NCI-H774 (cell line): ENCODE measurements around the gene PDGFC.
"Not testable (repeated sequence)": the region's sequence is repeated elsewhere in the genome, so short reads cannot be mapped to it uniquely, and the experiment has no call there.

Source experiments
- DNase-seq: peaks from one replicate; lab custom pipeline; 2025; lab: John Stamatoyannopoulos, UW

PDGFC gene

DNA sequence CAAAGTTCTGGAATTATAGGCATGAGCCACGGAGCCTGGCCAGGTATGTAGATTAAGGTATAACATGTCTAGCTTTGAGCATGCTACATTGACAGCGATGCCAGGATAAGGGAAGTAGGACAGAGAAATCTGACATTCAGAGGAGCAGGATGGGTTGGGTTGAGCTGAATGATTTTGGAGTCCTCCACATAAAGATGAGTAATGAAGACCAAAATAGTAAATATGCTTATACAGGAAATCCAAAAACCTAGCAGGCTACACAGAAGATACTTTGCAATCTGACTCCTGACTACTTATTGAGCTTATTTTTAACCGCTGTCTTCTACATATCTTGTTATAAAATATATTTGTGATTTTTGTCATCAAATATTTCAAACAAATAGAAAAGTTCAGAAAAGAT, 69.7 kb downstream of the PDGFC start:
- DNase-seq: no peak

DNA sequence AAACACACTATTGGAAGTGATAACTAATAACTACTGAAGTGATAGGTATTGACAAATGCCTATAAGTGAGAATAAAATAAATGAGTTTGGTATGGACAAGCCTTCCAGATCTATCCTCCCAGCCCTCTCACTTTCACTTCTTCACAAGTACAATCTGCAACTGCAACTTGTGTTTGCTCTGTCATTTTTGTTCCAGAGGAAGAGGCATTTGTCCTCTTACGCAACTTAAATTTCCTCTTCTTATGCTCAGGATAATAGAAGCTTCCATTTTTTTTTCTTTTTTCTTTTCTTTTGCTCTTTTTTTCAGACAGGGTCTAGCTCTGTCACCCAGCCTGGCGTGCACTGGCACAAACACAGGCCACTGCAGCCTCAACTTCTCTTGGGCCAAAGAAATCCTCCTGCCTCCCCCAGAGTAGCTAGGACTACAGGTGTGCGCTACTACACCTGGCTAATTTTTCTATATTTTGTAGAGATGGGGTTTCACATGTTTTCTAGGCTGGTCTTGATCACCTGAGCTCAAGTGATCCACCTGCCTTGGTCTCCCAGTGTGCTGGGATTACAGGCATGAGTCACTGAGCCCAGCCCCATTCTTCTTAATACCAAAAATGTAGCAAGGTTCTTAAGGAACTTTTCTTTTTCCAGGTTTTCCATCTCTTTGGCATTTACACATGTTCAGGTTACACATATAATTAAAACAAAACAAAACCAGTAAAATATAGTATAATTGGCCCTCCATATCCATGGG, 73.1 kb downstream of the PDGFC start:
- DNase-seq: no peak

DNA sequence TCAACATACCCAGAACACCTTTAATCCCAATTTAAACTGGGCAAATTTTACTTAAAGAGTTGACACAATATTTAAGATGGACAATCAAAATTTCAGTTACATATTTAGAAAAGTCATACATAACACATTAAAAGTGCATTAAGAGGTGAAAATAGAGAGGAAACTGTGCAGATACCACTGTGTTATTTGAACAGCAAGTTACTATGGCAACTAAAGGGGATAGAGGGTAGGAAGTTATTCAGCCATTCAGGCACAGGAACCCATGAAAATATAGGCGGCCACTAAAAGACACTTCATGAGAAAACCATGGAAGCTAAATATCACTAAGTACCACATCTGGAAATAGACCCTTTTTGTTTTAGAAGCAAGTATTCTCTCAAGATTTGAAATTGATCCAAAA, 75.1 kb downstream of the PDGFC start:
- no peak for DNase-seq

DNA sequence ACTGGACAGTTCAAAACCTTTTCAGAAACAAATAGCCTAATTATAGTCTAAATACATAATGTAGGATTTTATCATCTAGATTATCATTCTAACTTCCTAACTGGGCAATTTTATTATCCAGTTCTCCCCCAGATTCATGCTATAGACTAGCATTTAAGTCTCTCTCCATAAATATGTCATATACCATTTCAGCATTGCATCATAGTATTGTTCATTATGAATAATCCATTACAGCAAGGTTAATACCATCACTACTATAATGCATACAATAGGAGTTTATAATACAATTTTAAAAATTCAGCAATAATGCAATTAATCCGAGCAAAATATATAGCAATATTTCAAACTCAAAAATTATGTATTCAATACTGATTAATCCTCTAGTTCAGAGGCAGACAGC, 77.4 kb downstream of the PDGFC start:
- no peak for DNase-seq

DNA sequence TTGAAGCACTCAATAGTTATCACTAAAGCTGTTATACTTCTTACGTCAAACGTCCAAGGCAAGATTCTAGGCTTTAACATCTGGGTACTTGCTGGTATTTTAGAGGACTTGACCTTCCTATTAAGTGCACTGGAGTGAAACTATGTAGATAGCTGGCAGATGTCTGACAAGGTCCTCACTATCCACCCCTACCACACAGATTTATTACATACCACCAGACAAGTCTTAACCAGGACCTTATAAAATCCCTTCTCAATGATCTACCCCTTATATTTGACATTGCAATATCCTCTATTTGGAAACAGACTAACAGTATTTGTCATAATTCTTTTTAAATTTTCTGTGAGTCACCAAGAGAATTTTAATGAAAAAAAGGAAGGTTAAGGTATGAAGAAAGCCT, 78.8 kb downstream of the PDGFC start:
- no peak for DNase-seq

DNA sequence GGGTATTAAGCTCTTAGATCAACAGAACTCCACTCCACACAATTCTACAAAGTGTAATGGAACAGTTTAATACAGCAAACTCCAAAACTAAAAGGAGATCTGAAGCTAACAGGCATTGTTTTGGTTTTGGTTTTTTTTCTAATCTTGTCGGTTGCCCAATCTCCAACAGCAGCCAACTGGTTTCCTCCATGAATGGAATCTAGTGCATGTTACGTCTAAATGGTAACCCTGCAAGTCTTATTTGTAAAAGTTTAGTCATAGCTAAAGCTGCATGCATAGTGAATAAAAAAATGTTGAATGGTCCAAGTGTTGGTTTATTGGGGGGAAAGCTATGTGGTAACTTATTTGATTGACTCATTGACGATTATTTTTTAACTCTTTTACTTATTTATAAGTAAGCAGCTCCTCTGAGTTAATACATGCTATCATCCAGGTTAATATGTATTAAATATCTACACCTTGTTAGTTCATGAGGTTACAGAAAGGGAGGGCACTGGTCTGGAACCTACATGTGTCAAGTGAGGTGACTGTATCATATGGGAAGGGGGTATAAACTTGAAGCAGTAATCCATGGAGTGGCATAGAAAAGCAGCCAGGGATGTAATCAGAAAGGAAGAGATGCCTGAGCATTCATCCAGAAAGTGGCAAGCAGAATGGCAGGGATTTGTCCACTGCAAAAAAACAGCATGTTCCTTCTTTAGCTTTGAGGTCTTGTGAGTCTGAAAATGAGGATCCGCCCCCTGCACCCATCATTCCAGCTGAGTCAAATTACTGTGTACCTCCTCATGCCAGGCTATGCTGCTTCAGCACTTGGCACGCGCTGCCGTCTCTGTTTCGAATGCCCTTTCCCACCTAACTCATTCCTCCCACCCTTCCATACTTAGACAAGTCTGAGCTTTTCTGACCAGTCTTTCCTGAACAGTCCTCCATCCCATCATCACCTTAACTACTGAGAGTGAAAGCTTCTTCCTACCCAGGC, 81.7 kb downstream of the PDGFC start:
- no peak for DNase-seq

DNA sequence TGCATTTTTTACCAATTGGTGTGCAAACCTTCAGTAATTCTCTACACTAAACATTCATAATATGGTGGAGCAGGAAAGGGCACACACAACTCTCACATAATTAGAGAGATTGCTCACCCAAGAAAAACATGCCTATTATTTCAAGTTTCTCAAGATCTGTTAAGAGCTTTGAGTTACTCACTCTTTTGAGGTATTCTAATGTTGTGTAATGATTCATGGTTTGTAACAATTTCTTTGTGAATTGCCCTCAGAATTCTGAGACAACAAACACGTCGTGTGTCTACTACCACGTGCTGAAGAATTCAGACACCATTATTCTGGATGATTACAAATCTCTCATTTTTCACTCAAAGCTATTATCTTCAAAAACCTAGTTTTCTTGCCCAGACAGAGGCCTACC, 82.8 kb downstream of the PDGFC start:
- DNase-seq: no peak

DNA sequence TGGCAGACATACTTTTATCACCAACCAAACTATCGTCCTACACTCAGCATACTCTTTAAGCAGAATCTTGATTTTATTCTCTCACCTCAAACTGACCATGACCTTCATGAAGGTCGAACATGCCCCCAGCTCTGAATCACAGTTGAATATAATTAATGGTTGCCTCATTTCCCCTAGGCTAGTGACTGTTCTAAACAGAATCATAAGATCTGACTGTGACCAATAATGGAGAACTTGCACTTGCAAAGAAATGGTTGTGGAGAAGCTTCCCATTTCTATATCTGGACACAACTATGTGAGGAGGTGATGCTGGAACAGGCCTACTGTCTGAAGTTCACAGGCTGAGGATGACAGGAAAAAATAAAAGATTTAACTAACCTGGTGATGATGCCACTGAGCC, 85.1 kb downstream of the PDGFC start:
- no peak for DNase-seq

DNA sequence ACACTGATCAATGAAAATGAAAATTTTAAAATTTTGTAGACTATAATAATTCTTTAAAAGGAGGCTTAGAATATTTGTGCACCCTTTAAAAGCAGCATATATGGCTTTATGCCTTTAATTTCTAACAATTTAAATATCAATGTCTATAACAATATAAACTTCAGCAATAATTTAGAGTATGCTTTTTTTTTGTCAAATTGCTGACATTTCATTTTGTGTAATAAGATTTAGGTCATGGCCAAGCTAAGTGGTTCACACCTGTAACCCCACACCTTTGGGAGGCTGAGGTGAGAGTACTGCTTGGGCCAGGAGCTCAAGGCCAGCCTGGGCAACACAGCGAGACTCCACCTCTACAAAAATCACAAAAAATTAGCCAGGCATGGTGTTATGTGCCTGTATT, 86.2 kb downstream of the PDGFC start:
- DNase-seq: no peak

DNA sequence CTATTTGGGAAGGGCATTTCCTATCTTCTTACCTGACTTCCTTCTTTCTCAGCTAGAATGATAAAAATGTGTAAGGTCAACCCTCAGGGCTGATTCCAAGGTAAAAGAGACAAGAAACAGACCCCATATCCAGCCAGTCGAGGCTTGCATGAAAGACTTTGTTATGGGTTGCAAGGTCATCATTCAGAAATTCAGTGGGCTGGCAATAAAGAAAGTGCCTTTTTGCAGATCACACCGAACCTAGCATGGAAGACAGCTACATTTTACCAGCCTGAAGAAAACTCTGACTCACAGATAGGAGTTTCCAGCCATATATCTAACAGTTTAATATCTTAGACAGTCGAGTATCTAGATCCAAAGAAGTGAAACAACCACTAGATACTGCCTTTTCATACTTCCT, 87.4 kb downstream of the PDGFC start:
- no peak for DNase-seq

DNA sequence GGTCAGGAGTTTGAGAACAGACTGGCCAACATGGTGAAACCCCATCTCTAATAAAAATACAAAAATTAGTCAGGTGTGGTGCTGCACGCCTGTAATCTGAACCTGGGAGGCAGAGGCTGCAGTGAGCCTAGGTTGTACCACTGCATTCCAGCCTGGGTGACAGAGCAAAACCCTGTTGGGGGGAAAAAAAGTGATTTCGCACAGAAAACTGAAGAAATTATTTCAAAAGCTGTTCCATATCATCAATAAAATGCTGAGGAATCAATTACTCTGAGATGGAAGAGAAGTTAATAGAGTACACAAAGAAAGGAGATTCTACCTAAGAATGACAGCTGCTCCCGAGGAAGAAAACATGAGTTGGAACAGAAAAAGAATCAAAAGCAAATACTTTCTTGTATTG, 95.9 kb downstream of the PDGFC start:
- no peak for DNase-seq

DNA sequence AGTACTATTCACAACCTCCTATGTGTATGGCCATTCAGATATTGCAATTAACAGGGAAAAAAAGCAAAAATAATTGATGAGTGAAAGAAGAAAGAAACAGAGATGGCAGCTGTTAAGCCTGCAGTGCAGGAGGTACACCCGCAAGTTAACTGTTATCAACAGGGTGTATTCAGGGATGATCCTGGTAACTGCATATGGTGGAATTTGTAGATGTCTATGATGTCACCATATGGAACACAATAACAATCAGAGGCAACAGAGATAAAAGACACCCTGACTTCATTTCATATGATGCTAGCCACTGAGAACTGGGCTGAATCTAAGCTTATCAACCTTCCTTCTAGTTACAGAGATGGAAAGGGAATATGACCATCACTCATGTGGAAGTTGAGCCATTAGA, 96.5 kb downstream of the PDGFC start:
- DNase-seq: no peak

DNA sequence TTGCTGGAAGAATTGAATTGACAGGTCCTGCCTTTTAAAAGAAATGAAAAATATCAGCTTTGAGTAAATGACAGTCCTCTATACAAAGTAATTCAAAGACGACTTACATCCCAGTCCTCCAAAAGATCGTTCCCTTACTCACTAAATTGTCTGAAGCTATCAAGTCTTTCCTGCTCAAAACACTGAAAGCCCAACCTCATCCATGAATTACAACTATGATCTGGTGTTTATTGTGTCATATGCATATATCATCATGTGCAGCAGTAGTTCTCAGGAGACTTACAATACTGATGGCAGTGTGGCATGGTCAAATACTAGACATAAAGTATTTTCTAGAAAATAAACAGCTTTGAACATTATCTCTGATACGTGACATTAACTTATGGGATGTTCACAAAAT, 97.8 kb downstream of the PDGFC start:
- no peak for DNase-seq

DNA sequence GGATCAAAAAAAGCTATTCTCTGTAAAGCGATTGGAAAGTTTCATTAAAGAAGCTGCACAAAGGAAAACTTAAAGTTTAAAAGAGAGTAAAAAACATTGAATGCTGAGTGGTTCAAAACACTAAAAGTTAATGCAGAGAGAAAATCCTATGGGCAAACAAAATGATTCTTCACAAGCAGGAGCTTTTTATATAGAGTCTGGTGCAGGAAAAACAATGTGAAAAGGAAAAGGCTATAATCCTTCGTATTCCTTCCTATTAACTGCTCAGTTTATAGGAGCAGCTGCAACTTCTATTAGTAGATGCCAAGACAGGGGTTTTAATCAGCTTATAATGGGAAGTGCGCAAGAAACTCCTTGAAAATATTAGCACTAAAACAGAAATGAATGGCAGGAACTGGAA, 100.7 kb downstream of the PDGFC start:
- DNase-seq: no peak

DNA sequence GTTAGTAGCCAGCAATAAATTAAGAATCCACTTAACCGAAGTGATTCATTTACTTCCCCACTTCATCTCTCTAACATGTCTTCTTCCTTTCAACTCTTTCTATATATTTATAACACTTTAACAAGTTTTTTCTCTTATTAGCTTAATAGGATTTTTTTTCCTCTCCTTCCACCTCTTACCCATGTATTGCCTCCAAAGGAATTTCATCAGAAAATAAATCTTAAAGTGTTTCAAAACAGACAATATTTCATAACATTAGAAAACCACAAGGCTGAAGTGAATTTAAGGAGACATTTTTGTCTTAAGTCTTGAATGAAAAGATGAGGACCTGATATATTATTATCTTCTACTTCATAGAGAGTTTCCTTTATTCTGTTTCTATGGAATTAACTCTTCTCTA, 101.5 kb downstream of the PDGFC start:
- no peak for DNase-seq

DNA sequence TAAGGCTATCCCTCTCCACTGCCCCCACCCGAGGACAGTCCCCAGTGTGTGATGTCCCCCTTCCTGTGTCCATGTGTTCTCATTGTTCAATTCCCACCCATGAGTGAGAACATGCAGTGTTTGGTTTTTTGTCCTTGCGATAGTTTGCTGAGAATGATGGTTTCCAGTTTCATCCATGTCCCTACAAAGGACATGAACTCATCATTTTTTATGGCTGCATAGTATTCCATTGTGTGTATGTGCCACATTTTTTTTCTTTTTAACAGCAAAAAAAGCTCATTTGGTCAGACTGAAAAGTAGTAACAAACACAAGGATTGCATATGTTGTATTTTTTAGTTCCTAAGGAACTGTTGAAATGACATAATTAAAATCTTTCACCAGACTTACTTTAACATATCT, 105.5 kb downstream of the PDGFC start:
- DNase-seq: not testable (repeated sequence)

DNA sequence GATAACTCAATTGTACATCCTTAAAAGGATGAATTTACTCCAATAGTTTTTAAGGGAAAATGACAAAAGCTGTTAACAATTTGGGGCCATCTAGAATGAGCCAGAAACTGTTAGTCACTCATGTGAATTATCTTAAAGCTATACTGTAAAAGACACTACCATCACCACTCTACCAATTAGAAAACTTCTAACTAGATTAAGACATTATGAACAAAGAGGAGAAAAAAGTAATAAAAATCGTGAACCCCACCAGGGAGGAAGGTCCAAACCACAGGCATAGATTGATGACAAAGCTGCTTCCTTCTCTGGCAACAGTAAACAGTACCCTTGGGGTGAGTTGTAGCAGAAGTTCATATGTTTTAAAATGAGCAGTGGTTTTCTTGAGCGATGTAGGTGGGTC, 106.1 kb downstream of the PDGFC start:
- DNase-seq: no peak

DNA sequence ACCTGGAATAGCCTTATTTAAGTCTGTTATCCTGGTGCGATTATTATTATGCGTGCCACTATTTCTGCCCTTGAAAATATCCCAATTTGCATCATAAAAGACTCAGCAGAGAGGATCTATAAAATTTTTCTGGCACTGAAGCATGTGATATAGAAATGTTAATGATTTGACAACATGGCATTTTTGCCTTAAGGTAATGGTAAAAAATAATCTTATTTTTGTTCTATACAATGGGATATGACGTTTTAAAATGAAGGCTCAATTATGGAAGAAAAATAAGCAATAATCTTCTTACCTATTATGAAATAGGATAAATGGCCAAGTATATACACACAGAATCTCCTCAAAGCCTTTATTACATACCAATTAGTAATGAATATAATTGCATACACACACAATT, 113.5 kb downstream of the PDGFC start:
- DNase-seq: no peak

DNA sequence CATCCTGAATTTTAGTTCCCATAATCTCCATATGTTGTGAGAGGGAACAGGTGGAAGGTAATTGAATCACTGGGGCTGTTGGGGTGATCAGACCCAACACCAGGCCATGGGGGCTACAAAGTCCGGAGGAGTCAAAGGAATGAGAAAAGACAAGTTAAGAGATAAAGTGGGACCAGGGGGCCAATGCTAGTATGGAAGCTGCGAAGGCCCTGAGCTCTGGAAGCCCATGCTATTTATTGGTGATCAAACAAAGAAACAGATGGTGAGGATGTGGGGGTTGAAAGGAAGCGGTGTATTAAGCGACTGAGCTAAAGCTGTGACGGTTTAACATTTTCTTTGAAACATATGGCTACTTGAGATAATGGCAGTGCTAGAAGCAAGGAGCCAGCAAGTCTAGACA, 132.8 kb downstream of the PDGFC start:
- no peak for DNase-seq

DNA sequence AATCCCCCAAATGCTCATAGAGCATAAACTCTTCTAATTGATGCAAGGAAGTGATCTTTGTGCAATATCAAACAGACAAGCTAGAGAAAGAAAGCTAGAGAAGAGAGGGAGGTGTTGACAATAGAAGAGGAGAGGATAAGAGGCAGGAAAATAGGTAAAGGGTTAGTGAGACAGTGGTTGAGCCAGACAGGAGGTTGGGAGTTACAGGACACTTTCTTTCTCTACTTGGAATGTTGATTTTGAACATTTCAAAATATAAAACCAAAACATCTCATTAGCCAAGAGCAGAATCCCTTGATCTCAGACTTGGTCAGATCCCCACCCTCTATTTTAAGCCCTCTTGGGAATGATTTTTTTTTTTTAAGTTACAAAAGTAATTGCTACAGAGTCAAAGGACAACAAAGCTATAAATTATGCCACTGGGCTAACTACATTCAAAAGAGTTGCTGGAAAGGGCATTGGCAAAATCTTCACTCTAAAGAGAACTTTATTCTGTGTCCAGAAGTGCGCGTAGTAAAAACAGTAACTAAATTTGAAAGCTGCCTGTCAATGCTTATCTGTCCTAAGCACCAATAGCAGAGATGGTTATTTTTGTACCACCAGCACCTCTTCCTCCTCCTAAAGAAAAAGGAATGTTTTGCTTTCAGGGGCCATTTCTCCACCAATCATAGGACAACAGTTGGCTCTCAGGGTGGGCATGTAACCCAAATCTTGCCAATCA, 133.8 kb downstream of the PDGFC start:
- no peak for DNase-seq

DNA sequence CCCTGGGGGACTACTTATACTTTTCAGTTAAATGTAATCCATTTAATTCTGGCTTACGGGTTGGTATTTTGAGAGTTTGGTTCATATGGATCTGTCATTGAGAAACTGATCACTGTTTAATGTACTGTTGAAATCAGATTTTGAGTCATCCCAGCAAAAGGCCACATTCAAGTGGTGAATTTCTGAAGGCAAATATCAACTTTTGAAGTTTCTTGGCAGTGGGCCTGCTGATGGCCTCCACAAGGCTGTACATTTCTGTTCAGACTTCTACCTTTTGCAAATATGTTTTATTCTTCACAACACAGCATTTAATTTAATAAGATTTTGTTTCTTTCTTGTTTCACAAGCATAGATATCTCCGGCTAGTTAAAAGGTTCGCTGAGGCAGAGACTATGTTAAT, 138.7 kb downstream of the PDGFC start:
- DNase-seq: no peak

DNA sequence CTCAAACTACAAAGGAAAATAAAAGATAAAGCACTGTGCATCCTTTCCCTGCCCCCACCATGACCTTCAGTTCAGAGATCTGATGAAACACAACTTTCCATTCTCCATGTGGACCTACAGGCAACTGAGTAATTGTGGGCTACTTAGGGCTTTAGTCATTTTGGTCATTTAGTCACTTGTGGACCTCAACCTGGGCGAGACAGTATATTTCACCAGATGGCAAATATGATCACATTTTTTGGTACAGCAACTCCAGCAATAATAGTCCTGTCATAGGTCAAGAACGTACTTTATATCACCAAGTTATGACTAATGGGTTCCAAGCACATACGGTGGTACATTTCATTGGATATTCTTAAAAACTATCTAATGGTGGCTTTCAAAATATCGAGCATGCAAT, 141.2 kb downstream of the PDGFC start:
- DNase-seq: no peak
